Epithelial cell of esophagus (primary cell): ENCODE measurements around the gene SHISA6.

ENCODE experiments used
- DNase-seq: peaks from one replicate; pipeline ENCODE4 v3.0.0; 2010; ENCODE audit warnings: low read depth
- H3K4me3 ChIP-seq: 2 replicates; pipeline ENCODE4 v1.5.1; 2011; ENCODE audit warnings: mild to moderate bottlenecking, low read length, control low read depth
- TF ChIP-seq, protein P1 (sequence below): IDR thresholded peaks from 2 replicates; pipeline ENCODE4 v1.5.1; 2011; ENCODE audit warnings: low read depth, mild to moderate bottlenecking, low read length, control low read depth, inconsistent platforms; ENCODE audit not compliant: insufficient read depth; ENCODE audit errors: missing control alignments

The SHISA6 gene

DNA sequence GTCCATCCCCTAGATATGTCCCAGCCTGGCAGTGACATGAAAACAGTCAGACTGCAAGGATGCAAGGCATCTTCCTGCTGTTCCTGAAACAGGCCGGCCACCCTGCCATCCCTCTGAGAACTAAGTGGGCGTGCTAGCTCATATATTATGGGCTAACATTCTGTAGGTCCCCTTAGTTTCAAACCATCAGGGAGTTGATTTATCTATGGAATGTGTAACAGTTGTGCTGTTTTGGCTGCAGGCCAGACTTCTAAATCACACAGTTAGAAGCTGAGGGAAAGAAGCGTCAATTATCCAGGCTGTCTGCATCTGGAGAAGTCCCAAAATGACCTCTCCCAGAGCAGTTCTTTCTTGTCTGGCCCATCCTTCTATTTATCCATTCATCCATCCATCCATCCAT is 254.6 kb downstream of the SHISA6 start:
- DNase-seq = no peak
- no peak overlapping the region for H3K4me3 ChIP-seq
- TF ChIP-seq, protein P1, sequence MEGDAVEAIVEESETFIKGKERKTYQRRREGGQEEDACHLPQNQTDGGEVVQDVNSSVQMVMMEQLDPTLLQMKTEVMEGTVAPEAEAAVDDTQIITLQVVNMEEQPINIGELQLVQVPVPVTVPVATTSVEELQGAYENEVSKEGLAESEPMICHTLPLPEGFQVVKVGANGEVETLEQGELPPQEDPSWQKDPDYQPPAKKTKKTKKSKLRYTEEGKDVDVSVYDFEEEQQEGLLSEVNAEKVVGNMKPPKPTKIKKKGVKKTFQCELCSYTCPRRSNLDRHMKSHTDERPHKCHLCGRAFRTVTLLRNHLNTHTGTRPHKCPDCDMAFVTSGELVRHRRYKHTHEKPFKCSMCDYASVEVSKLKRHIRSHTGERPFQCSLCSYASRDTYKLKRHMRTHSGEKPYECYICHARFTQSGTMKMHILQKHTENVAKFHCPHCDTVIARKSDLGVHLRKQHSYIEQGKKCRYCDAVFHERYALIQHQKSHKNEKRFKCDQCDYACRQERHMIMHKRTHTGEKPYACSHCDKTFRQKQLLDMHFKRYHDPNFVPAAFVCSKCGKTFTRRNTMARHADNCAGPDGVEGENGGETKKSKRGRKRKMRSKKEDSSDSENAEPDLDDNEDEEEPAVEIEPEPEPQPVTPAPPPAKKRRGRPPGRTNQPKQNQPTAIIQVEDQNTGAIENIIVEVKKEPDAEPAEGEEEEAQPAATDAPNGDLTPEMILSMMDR = no peak

GRCh38 chr17:11499881-11500280 is 258.9 kb downstream of the SHISA6 start:
- no peak for DNase-seq
- TF ChIP-seq, protein P1 = no peak
- H3K4me3 ChIP-seq = no peak overlapping the region

DNA sequence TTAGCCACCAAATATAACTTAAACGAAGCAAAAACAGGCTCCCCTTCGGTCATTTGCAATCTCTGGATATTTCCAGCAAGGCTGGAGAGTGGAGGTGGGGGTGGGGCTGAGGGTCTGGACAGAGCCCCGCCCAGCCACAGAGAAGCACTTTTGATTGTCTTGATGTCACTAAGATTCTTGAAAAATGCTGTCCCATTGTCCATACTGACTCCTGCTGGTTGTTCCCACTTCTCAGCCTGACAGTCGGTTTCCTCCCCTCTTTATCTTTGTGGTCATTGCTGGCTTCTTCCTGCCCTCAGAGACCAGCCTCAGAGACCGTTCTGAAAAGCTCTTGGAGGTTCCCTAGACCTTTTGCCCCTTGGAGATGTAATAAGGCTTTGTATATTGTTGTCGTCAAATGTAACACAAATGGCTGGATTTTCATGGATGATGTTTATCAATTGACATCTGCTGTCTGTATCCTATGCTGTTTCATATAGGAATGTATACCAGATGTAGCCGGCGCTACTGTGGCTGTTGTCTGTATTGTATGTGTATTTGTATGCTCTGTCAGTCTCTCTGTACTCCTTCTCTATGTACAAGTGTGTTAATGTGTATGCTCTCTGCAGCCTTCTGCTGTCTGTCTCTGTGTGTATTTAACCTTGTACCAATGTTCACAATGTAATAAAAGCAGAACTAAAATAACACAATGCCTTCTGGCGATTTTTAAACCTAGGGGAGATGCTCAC is 262.5 kb downstream of the SHISA6 start:
- no peak overlapping the region for H3K4me3 ChIP-seq
- DNase-seq = no peak
- TF ChIP-seq, protein P1 = no peak

DNA sequence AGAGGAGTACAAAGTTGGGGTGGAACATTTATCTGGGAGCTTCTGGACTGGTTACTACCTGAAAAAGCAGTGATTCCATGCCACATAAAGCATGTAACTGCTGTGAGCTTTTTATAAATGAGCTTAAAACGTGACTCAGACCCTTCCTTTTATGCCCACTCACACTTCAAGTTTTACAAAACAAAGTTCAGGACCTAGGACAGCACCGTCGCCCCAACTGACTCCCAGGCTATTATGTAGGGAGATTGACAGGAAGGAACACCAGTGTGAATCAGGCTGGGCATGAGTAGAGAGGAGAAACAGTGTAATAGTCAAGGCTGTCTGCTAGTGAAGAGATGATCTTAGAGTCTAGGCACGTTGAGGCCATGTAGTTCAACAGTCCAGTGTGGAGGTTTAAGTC is 265.6 kb downstream of the SHISA6 start:
- DNase-seq = peak; percentile 9
- TF ChIP-seq, protein P1 = no peak
- no peak overlapping the region for H3K4me3 ChIP-seq

DNA sequence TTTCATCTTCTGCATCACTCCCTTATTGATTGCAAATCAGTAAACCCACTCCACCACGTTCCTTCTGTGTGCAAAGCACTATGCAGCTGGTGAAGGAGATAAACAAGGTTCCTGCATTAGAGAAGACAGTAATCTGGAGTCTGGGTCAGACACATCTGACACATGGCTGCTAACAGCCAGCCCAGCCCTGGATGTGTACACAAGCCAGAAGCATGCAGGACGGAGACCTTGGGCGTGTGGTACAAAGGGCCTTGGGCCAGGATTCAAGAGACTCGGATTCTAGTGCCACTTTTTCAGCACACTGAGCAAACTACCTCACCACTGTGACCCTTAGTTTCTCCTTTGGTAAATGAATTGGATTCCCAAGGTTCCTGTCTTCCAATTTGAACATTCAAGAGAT is 270.7 kb downstream of the SHISA6 start:
- H3K4me3 ChIP-seq = no peak overlapping the region
- DNase-seq = no peak
- TF ChIP-seq, protein P1 = no peak

DNA sequence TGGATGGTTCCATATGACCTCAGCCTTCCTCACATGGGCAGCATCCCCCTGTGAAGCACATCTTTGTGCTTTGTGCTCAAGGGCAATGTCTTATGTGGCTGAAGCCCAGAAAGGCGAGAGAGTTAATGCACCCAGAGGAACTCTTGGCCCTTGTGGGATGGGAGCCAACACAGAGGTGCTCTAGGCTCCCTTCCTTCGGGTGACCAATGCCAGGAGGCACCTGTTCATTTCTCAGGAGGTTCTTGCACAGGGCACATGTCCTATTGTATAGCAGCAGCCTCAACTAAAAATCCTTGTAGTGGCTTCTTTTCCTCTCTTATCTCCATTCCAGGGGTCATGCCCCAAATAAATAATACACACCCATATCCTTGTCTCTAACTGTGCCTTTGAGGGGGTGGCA is 273.6 kb downstream of the SHISA6 start:
- TF ChIP-seq, protein P1 = no peak
- H3K4me3 ChIP-seq = no peak overlapping the region
- no peak for DNase-seq

- H3K4me3 ChIP-seq = no peak overlapping the region
- no peak for DNase-seq
- TF ChIP-seq, protein P1 = no peak
Observed at GRCh38 chr17:11514981-11515680, 274.1 kb downstream of the SHISA6 start.
